HepG2 (cell line): ENCODE measurements around the gene IFI35. TPM values are rescaled to one million over a fixed set of nuclear protein-coding genes. Genes with fewer than 3 reads are reported as not detected.
A peak's percentile ranks its signal among the peaks of the same experiment; 100 is the strongest.

Source experiments
- AGO2 ChIP-seq: fragments of 200-400 bp; formaldehyde crosslinking; optimal IDR thresholded peaks from 2 replicates; pipeline ENCODE3; 2017; ENCODE audit warnings: mild to moderate bottlenecking, low read depth, low read length, moderate library complexity
- DMAP1 ChIP-seq: IDR thresholded peaks from 2 replicates; pipeline ENCODE4 v1.6.1; 2016
- FOXJ3 ChIP-seq: sonication (generic); formaldehyde crosslinking; IDR thresholded peaks from 2 replicates; pipeline ENCODE4 v1.4.0; 2020; ENCODE audit warnings: missing genetic modification reagents, mild to moderate bottlenecking, borderline replicate concordance
- HHEX ChIP-seq: IDR thresholded peaks from 2 replicates; pipeline ENCODE4 v1.6.1; 2016; ENCODE audit warnings: control low read depth
- IRF1 ChIP-seq: sonication (generic); formaldehyde crosslinking; IDR thresholded peaks from 2 replicates; pipeline ENCODE4 v1.4.0; 2020; ENCODE audit warnings: low read depth, mild to moderate bottlenecking, missing genetic modification reagents
- JARID2 ChIP-seq: sonication (generic); formaldehyde crosslinking; IDR thresholded peaks from 2 replicates; pipeline ENCODE4 v1.8.1; 2023; ENCODE audit warnings: missing genetic modification reagents, inconsistent platforms; ENCODE audit not compliant: insufficient replicate concordance
- KAT2B ChIP-seq: fragments of 150-350 bp; IDR thresholded peaks from 2 replicates; pipeline ENCODE4 v1.6.1; 2014; ENCODE audit warnings: low read depth, low read length, borderline replicate concordance
- KLF6 ChIP-seq: IDR thresholded peaks from 2 replicates; pipeline ENCODE4 v1.8.0; 2016; ENCODE audit warnings: missing biosample characterization, missing genetic modification reagents
- MAF1 ChIP-seq: sonication (generic); formaldehyde crosslinking; IDR thresholded peaks from 2 replicates; pipeline ENCODE4 v1.5.0; 2020; ENCODE audit warnings: missing genetic modification reagents, borderline replicate concordance
- PLRG1 ChIP-seq: fragments of 450-650 bp; conservative IDR thresholded peaks from 2 replicates; pipeline ENCODE4 v1.6.1; 2016
- PLSCR1 ChIP-seq: sonication (generic); formaldehyde crosslinking; IDR thresholded peaks from 2 replicates; pipeline ENCODE4 v1.5.0; 2020; ENCODE audit warnings: missing genetic modification reagents, mild to moderate bottlenecking, borderline replicate concordance
- POLR2AphosphoS5 ChIP-seq: IDR thresholded peaks from 2 replicates; pipeline ENCODE4 v1.6.1; 2012; ENCODE audit warnings: low read depth, low read length
- REPIN1 ChIP-seq: sonication (generic); formaldehyde crosslinking; IDR thresholded peaks from 2 replicates; pipeline ENCODE4 v1.8.0; 2022; ENCODE audit warnings: missing genetic modification reagents, low read depth, mild to moderate bottlenecking, borderline replicate concordance
- SNAPC2 ChIP-seq: sonication (generic); formaldehyde crosslinking; IDR thresholded peaks from 2 replicates; pipeline ENCODE4 v1.8.1; 2022; ENCODE audit warnings: mild to moderate bottlenecking, missing genetic modification reagents
- TMF1 ChIP-seq: sonication (generic); formaldehyde crosslinking; IDR thresholded peaks from 2 replicates; pipeline ENCODE4 v1.8.1; 2022; ENCODE audit warnings: low read depth, missing genetic modification reagents
- TRAFD1 ChIP-seq: sonication (generic); formaldehyde crosslinking; IDR thresholded peaks from 2 replicates; pipeline ENCODE4 v1.5.1; 2020; ENCODE audit warnings: missing genetic modification reagents, mild to moderate bottlenecking, borderline replicate concordance
- ZFYVE20 ChIP-seq: sonication (generic); formaldehyde crosslinking; IDR thresholded peaks from 2 replicates; pipeline ENCODE4 v1.8.0; 2023; ENCODE audit warnings: low read depth, mild to moderate bottlenecking, moderate library complexity, missing genetic modification reagents, borderline replicate concordance
- ZNF224 ChIP-seq: sonication (generic); formaldehyde crosslinking; IDR thresholded peaks from 2 replicates; pipeline ENCODE4 v1.5.0; 2020; ENCODE audit warnings: mild to moderate bottlenecking, missing genetic modification reagents
- ZNF3 ChIP-seq: IDR thresholded peaks from 2 replicates; pipeline ENCODE4 v1.7.0; 2017; ENCODE audit warnings: inconsistent platforms
- ZNF441 ChIP-seq: sonication (generic); formaldehyde crosslinking; IDR thresholded peaks from 2 replicates; pipeline ENCODE4 v1.7.0; 2021; ENCODE audit warnings: missing genetic modification reagents, borderline replicate concordance
- ZNF550 ChIP-seq: sonication (generic); formaldehyde crosslinking; IDR thresholded peaks from 2 replicates; pipeline ENCODE4 v1.4.0; 2020; ENCODE audit warnings: mild to moderate bottlenecking, missing genetic modification reagents, borderline replicate concordance
- ZNF766 ChIP-seq: sonication (generic); formaldehyde crosslinking; IDR thresholded peaks from 2 replicates; pipeline ENCODE4 v1.5.0; 2020; ENCODE audit warnings: missing genetic modification reagents, borderline replicate concordance
- ZSCAN31 ChIP-seq: sonication (generic); formaldehyde crosslinking; IDR thresholded peaks from 2 replicates; pipeline ENCODE4 v1.5.0; 2020; ENCODE audit warnings: low read depth, mild to moderate bottlenecking, missing genetic modification reagents
- polyA plus RNA-seq, 8 experiments: library from polyadenylated mRNA; depleted of rRNA in 3 of 8; stranded (reverse) in 7 of 8; unstranded in 1 of 8; fragments of >200 nt; fragmentation: Illumina TruSeq in 4 of 8; extraction: Trizol in 4 of 8; gene quantifications; 2 replicates each; pipeline versions ENCODE4 v1.2.1 to v1.2.3, GENCODE V29; 2011 to 2016; ENCODE audit warnings: low read depth in 4 of 8, missing spikeins in 1 of 8, mixed read lengths in 1 of 8; ENCODE audit not compliant: insufficient read depth in 1 of 8
- total RNA-seq, 5 experiments: library from RNA; depleted of rRNA; stranded (reverse); fragments of >200 nt; fragmentation: Illumina TruSeq; extraction: Trizol; gene quantifications; 2 replicates each; pipeline ENCODE4 v1.2.3, GENCODE V29; 2016; ENCODE audit warnings: low read depth in 1 of 5
- TF ChIP-seq, protein P1 (sequence below): sonication (generic); formaldehyde crosslinking; IDR thresholded peaks from 2 replicates; pipeline ENCODE4 v1.5.0; 2020; ENCODE audit warnings: missing genetic modification reagents, mild to moderate bottlenecking, borderline replicate concordance
- TF ChIP-seq, protein P2 (sequence below): sonication (generic); formaldehyde crosslinking; IDR thresholded peaks from 2 replicates; pipeline ENCODE4 v1.8.0; 2022; ENCODE audit warnings: mild to moderate bottlenecking, missing genetic modification reagents, moderate library complexity

IFI35 gene
- total and polyA plus RNA-seq, 2 of the 13 experiments (the other 11 are each of a cell fraction or from before 2014, with no cell fraction given): 28.9 to 38.1 TPM

DNA sequence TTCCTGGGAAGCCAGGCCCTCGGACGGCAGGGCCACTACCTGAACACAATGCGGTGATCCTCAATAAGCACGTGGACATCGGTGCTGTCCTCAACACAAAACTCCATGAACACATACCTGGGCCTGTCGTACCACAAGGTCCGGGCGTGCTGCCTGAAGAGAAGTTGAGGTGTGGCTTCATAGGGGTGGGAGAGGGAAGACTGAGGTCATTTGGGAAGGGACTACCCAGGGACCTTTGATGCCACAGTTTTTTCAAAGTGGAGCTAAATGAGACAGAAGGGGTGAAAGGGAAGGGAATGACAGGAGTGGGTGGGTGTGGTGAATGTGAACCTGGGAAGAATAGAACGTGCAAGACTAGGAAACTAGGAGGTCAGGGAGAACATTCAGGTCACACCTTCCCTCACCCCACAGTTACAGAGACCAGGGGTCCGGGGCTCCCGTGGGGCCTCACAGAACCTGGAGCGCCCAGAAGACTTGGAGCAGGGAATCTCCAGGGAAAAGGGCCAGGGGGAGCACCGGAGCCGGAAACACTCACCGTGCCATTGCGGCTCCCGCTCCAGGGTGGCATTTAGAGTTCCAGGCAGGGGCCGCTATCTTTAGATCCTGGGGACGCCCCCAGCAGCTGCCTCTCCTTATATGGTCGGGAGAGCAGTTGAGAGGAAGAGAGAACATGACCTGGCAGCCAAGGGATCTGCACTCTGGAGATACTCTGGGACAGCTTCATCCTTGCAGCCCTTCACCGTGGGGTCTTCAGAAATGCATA is 26.9 kb upstream of the IFI35 start, which contains the start of gene PTGES3L (continued):
- no peak for TF ChIP-seq ZNF441 (CRISPR knock-in tag)
- no peak for TF ChIP-seq ZFYVE20 (CRISPR knock-in tag)
- no peak for TF ChIP-seq DMAP1
- no peak for TF ChIP-seq MAF1
- TF ChIP-seq PLRG1: no peak
- TF ChIP-seq KLF6 (CRISPR knock-in tag): no peak
- TF ChIP-seq PLSCR1: no peak
- no peak for TF ChIP-seq ZSCAN31
- no peak for TF ChIP-seq ZNF550 (CRISPR knock-in tag)
- peak; percentile 72; the same call in 1 of the 2 replicates for TF ChIP-seq ZNF766
- TF ChIP-seq, protein P1, sequence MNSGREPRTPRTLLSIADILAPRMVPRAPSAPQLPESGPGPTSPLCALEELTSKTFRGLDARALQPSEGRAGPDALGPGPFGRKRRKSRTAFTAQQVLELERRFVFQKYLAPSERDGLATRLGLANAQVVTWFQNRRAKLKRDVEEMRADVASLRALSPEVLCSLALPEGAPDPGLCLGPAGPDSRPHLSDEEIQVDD (CRISPR knock-in tag): no peak
- TF ChIP-seq HHEX (CRISPR knock-in tag): 0 out of 2 replicates have a peak, but pooled peaks have one; percentile 21
- TF ChIP-seq, protein P2, sequence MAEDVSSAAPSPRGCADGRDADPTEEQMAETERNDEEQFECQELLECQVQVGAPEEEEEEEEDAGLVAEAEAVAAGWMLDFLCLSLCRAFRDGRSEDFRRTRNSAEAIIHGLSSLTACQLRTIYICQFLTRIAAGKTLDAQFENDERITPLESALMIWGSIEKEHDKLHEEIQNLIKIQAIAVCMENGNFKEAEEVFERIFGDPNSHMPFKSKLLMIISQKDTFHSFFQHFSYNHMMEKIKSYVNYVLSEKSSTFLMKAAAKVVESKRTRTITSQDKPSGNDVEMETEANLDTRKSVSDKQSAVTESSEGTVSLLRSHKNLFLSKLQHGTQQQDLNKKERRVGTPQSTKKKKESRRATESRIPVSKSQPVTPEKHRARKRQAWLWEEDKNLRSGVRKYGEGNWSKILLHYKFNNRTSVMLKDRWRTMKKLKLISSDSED (CRISPR knock-in tag): no peak
- TF ChIP-seq TRAFD1 (CRISPR knock-in tag): no peak; the same call in 1 of the 2 replicates
- no peak for TF ChIP-seq POLR2AphosphoS5
- TF ChIP-seq IRF1 (CRISPR knock-in tag): no peak
- 0 out of 2 replicates have a peak, but pooled peaks have one; percentile 51 for TF ChIP-seq FOXJ3 (CRISPR knock-in tag)
- 0 out of 2 replicates have a peak, but pooled peaks have one; percentile 85 for TF ChIP-seq ZNF224 (CRISPR knock-in tag)
- no peak for TF ChIP-seq ZNF3 (CRISPR knock-in tag)
- TF ChIP-seq REPIN1: no peak
- no peak for TF ChIP-seq TMF1 (CRISPR knock-in tag)
- TF ChIP-seq AGO2: no peak
- TF ChIP-seq SNAPC2 (CRISPR knock-in tag): 0 out of 2 replicates have a peak, but pooled peaks have one; percentile 57
- TF ChIP-seq KAT2B: no peak
- TF ChIP-seq JARID2: no peak
